Peyer's patch (tissue), 4 donors: Measurements from ENCODE around the gene PLCL2. TPM values are rescaled to one million over a fixed set of nuclear protein-coding genes. Genes with fewer than 3 reads are reported as not detected.

Experiments
- DNase-seq, 3 donors: peaks; one replicate each; pipeline ENCODE4 v3.0.0-alpha.2; 2017 to 2019
- H3K27ac ChIP-seq, 4 donors: fragments of 200-600 bp; sonication (generic); one replicate each; pipeline ENCODE4 v1.5.1; 2016 to 2019
- H3K27me3 ChIP-seq, 2 donors: fragments of 200-600 bp; sonication (generic); one replicate each; pipeline ENCODE4 v1.5.1; 2019
- H3K36me3 ChIP-seq, 3 donors: fragments of 200-600 bp; sonication (generic); one replicate each; pipeline ENCODE4 v1.5.1; 2016 to 2019
- H3K4me1 ChIP-seq, 4 donors: fragments of 200-600 bp; sonication (generic); one replicate each; pipeline ENCODE4 v1.5.1; 2016 to 2019
- H3K4me3 ChIP-seq, 4 donors: fragments of 200-600 bp; sonication (generic); 1 replicate in 3 of 4; 2 replicates in 1 of 4; pipeline ENCODE4 v1.5.1; 2016 to 2019; ENCODE audit warnings: mild to moderate bottlenecking in 1 of 4
- H3K9me3 ChIP-seq, 4 donors: fragments of 200-600 bp; sonication (generic); one replicate each; pipeline ENCODE4 v1.5.1; 2016 to 2019; ENCODE audit warnings: mild to moderate bottlenecking in 1 of 4
- CTCF ChIP-seq, 6 experiments: fragments of 450-650 bp in 4 of 6; fragments of 200-600 bp in 2 of 6; sonication (generic) in 1 of 6; IDR thresholded peaks; one replicate each; pipeline ENCODE4 v1.5.1; 2017 to 2019; ENCODE audit warnings: antibody characterized with exemption in 6 of 6, mild to moderate bottlenecking in 3 of 6, moderate library complexity in 1 of 6
- POLR2A ChIP-seq, 2 donors: fragments of 450-650 bp; IDR thresholded peaks; one replicate each; pipeline ENCODE4 v1.5.1; 2017; ENCODE audit warnings: antibody characterized with exemption in 2 of 2, mild to moderate bottlenecking in 2 of 2, moderate library complexity in 2 of 2
- total RNA-seq, 4 donors: library from RNA; depleted of rRNA; stranded (reverse); fragments of >200 nt; gene quantifications; one replicate each; pipeline ENCODE4 v1.1.0, GENCODE V29; 2016

PLCL2 gene
- total RNA-seq, 4 donors from 2014 or later: 21.8 to 39.6 (median 25.4) TPM

GRCh38 chr3:17032407-17033034 lies 147.8 kb downstream of the PLCL2 start:
- TF ChIP-seq CTCF (IDR thresholded peaks at IDR 0.05) (peak in 5 of 6 experiments; percentile 26 to 83 (median 75)), POLR2A (IDR thresholded peaks at IDR 0.05) (no peak)
- Histone ChIP-seq H3K27ac (no peak overlapping the region), H3K36me3 (no peaks in the 10 kb centered on the region), H3K27me3 (no peaks in the 10 kb centered on the region), H3K4me3 (no peak overlapping the region), H3K4me1 (no peaks in the 10 kb centered on the region), H3K9me3 (no peaks in the 10 kb centered on the region)
- DNase-seq: no peak

- H3K27me3 ChIP-seq: no peaks in the 10 kb centered on the region
These were observed 148.9 kb downstream of the PLCL2 start for GRCh38 chr3:17033516-17034168.

GRCh38 chr3:17035033-17035432 lies 150.3 kb downstream of the PLCL2 start:
- H3K36me3 ChIP-seq: no peaks in the 10 kb centered on the region
- H3K27me3 ChIP-seq: no peaks in the 10 kb centered on the region
- no peak overlapping the region for H3K27ac ChIP-seq
- H3K9me3 ChIP-seq: no peaks in the 10 kb centered on the region
- H3K4me1 ChIP-seq: peaks cover 0 to 7% (median 0%) of the 10 kb centered on the region in 4 donors
- TF ChIP-seq POLR2A (IDR thresholded peaks at IDR 0.05) (no peak), CTCF (IDR thresholded peaks at IDR 0.05) (no peak)
- H3K4me3 ChIP-seq: no peak overlapping the region
- no peak for DNase-seq

More at GRCh38 chr3:17033516-17034168, 148.9 kb downstream of the PLCL2 start:
- H3K36me3 ChIP-seq: no peaks in the 10 kb centered on the region
- no peak for TF ChIP-seq POLR2A (IDR thresholded peaks at IDR 0.05)
- DNase-seq: no peak
- H3K9me3 ChIP-seq: no peaks in the 10 kb centered on the region
- H3K27ac ChIP-seq: no peak overlapping the region
- no peak overlapping the region for H3K4me3 ChIP-seq
- H3K4me1 ChIP-seq: no peaks in the 10 kb centered on the region

GRCh38 chr3:17035966-17036365 lies 151.2 kb downstream of the PLCL2 start:
- no peak overlapping the region for H3K4me3 ChIP-seq
- H3K36me3 ChIP-seq: no peaks in the 10 kb centered on the region
- no peak overlapping the region for H3K27ac ChIP-seq
- TF ChIP-seq POLR2A (IDR thresholded peaks at IDR 0.05) (no peak), CTCF (IDR thresholded peaks at IDR 0.05) (no peak)
- no peaks in the 10 kb centered on the region for H3K27me3 ChIP-seq
- H3K9me3 ChIP-seq: no peaks in the 10 kb centered on the region
- no peak for DNase-seq
- peaks cover 0 to 15% (median 0%) of the 10 kb centered on the region in 4 donors for H3K4me1 ChIP-seq

- no peak for DNase-seq
- Histone ChIP-seq H3K4me1 (peaks cover 0 to 15% (median 0%) of the 10 kb centered on the region in 4 donors), H3K27me3 (no peaks in the 10 kb centered on the region), H3K27ac (no peak overlapping the region), H3K4me3 (no peak overlapping the region), H3K9me3 (no peaks in the 10 kb centered on the region), H3K36me3 (no peaks in the 10 kb centered on the region)
- TF ChIP-seq CTCF (IDR thresholded peaks at IDR 0.05): no peak
- TF ChIP-seq POLR2A (IDR thresholded peaks at IDR 0.05): no peak
These were observed 153.4 kb downstream of the PLCL2 start for GRCh38 chr3:17038141-17038540.

GRCh38 chr3:17038900-17039553 lies 154.3 kb downstream of the PLCL2 start:
- no peak for TF ChIP-seq CTCF (IDR thresholded peaks at IDR 0.05)
- Histone ChIP-seq H3K27me3 (no peaks in the 10 kb centered on the region), H3K4me3 (no peak overlapping the region), H3K27ac (peak overlapping the region in 2 of 4 donors; percentile 58 to 75), H3K36me3 (no peaks in the 10 kb centered on the region), H3K9me3 (no peaks in the 10 kb centered on the region), H3K4me1 (peaks cover 0 to 15% (median 0%) of the 10 kb centered on the region in 4 donors)
- no peak for DNase-seq
